Uterus (tissue), 4 donors: ENCODE measurements around the gene LAMA5. TPM values are rescaled to one million over a fixed set of nuclear protein-coding genes. Genes with fewer than 3 reads are reported as not detected.

Experiments used
- DNase-seq, 2 donors: peaks; one replicate each; pipeline ENCODE4 v3.0.0-alpha.2; 2019 to 2020
- H3K27ac ChIP-seq, 2 donors: fragments of 200-600 bp; sonication (generic); 1 replicate in 1 of 2; 2 replicates in 1 of 2; pipeline ENCODE4 v1.5.1; 2016 to 2018
- H3K27me3 ChIP-seq, 2 donors: fragments of 200-600 bp; sonication (generic); one replicate each; pipeline ENCODE4 v1.5.1; 2018 to 2019; ENCODE audit warnings: control low read depth in 1 of 2
- H3K36me3 ChIP-seq, 2 donors: fragments of 200-600 bp; sonication (generic); one replicate each; pipeline ENCODE4 v1.5.1; 2019; ENCODE audit warnings: control low read depth in 1 of 2
- H3K4me1 ChIP-seq, 2 donors: fragments of 200-600 bp; sonication (generic); one replicate each; pipeline ENCODE4 v1.5.1; 2018 to 2019; ENCODE audit warnings: control low read depth in 1 of 2
- H3K4me3 ChIP-seq, 2 donors: fragments of 200-600 bp; sonication (generic); 1 replicate in 1 of 2; 2 replicates in 1 of 2; pipeline ENCODE4 v1.5.1; 2018 to 2019; ENCODE audit warnings: mild to moderate bottlenecking in 1 of 2
- H3K9me3 ChIP-seq, 2 donors: fragments of 200-600 bp; sonication (generic); one replicate each; pipeline ENCODE4 v1.5.1; 2019; ENCODE audit warnings: control low read depth in 1 of 2
- CTCF ChIP-seq, 4 experiments: fragments of 200-600 bp in 2 of 4; fragments of 450-650 bp in 2 of 4; sonication (generic) in 2 of 4; IDR thresholded peaks; one replicate each; pipeline ENCODE4 v1.5.1; 2016 to 2019; ENCODE audit warnings: antibody characterized with exemption in 4 of 4, mild to moderate bottlenecking in 2 of 4, moderate library complexity in 1 of 4
- POLR2A ChIP-seq, 2 donors: fragments of 450-650 bp; IDR thresholded peaks; one replicate each; pipeline ENCODE4 v1.6.1; 2016; ENCODE audit warnings: antibody characterized with exemption in 2 of 2, mild to moderate bottlenecking in 1 of 2, moderate library complexity in 1 of 2
- intact Hi-C: fragments of 100-400 bp; cut with DNase I; formaldehyde crosslinking; loops from one replicate; pipeline ENCODE4 v1.15.1; 2023; ENCODE audit warnings: low total_unique reads
- total RNA-seq, 4 donors: library from RNA; depleted of rRNA in 3 of 4; stranded (reverse); fragments of >200 nt in 3 of 4; gene quantifications; one replicate each; pipeline versions ENCODE4 v1.1.0 to v1.2.4, GENCODE V29; 2014 to 2023
- donor health status: DM: yes; HTN: yes; CAD: no.

Gene LAMA5
- total RNA-seq, 4 donors from 2014 or later, result 50.6 to 375 (median 90.8) TPM

- intact Hi-C loops, result loop anchor here (5.0 kb wide), 1 partner anchor 75 kb away; no protein-coding TSS in a partner anchor
- Histone ChIP-seq H3K4me3 (peak overlapping the region; percentile 57 to 96), H3K4me1 (peaks cover 0 to 12% of the 10 kb centered on the region in 2 donors), H3K27me3 (no peaks in the 10 kb centered on the region), H3K9me3 (no peaks in the 10 kb centered on the region), H3K36me3 (no peaks in the 10 kb centered on the region), H3K27ac (peak overlapping the region; percentile 94 to 100)
- TF ChIP-seq CTCF (IDR thresholded peaks at IDR 0.05), result peak; percentile 82 to 96 (median 94)
- TF ChIP-seq POLR2A (IDR thresholded peaks at IDR 0.05), result peak; percentile 13 to 54
- peak; percentile 89 to 92 for DNase-seq
Measured at GRCh38 chr20:62301773-62302340, 65.3 kb downstream of the LAMA5 start.

GRCh38 chr20:62301111-62301668 lies 65.9 kb downstream of the LAMA5 start:
- intact Hi-C loops, result loop anchor here (5.0 kb wide), 1 partner anchor 76 kb away; no protein-coding TSS in a partner anchor
- H3K4me1 ChIP-seq, result peaks cover 0 to 12% of the 10 kb centered on the region in 2 donors
- no peak for TF ChIP-seq CTCF (IDR thresholded peaks at IDR 0.05)
- TF ChIP-seq POLR2A (IDR thresholded peaks at IDR 0.05), result no peak
- peak in 1 of 2 donors; percentile 27 for DNase-seq
- no peak overlapping the region for H3K4me3 ChIP-seq
- peak overlapping the region in 1 of 2 donors; percentile 94 for H3K27ac ChIP-seq
- H3K27me3 ChIP-seq, result no peaks in the 10 kb centered on the region
- H3K9me3 ChIP-seq, result no peaks in the 10 kb centered on the region
- no peaks in the 10 kb centered on the region for H3K36me3 ChIP-seq

- no peak overlapping the region for H3K27ac ChIP-seq
- H3K36me3 ChIP-seq, result no peaks in the 10 kb centered on the region
- H3K9me3 ChIP-seq, result no peaks in the 10 kb centered on the region
- intact Hi-C loops, result loop anchor here (5.0 kb wide), 1 partner anchor 77 kb away; no protein-coding TSS in a partner anchor
- H3K27me3 ChIP-seq, result no peaks in the 10 kb centered on the region
- no peak overlapping the region for H3K4me3 ChIP-seq
- no peak for DNase-seq
- TF ChIP-seq CTCF (IDR thresholded peaks at IDR 0.05), result no peak
- no peak for TF ChIP-seq POLR2A (IDR thresholded peaks at IDR 0.05)
- H3K4me1 ChIP-seq, result peaks cover 0 to 12% of the 10 kb centered on the region in 2 donors
Measured at GRCh38 chr20:62300319-62300718, 66.8 kb downstream of the LAMA5 start.

GRCh38 chr20:62299666-62300236 lies 67.4 kb downstream of the LAMA5 start:
- no peak for DNase-seq
- Histone ChIP-seq H3K27me3 (no peaks in the 10 kb centered on the region), H3K9me3 (no peaks in the 10 kb centered on the region), H3K36me3 (no peaks in the 10 kb centered on the region), H3K4me1 (peaks cover 0 to 10% of the 10 kb centered on the region in 2 donors), H3K4me3 (no peak overlapping the region), H3K27ac (no peak overlapping the region)
- TF ChIP-seq POLR2A (IDR thresholded peaks at IDR 0.05) (no peak), CTCF (IDR thresholded peaks at IDR 0.05) (no peak)
- intact Hi-C loops, result loop anchor here (5.0 kb wide), 1 partner anchor 78 kb away; no protein-coding TSS in a partner anchor
